A549 (cell line): ENCODE measurements around the gene SRL. TPM values are rescaled to one million over a fixed set of nuclear protein-coding genes. Genes with fewer than 3 reads are reported as not detected.

Experiments used
- ATAC-seq, 2 experiments: fragments of 200-7000 bp in 1 of 2; fragments of >200 bp in 1 of 2; cut with Nextera tagmentation in 1 of 2; cut with Tn5 transposase in 1 of 2; 3 replicates each; pipeline versions ENCODE4 v1.8.0 to v1.9.1; 2018 to 2020; ENCODE audit warnings: mild to moderate bottlenecking in 1 of 2, moderate library complexity in 1 of 2
- CTCF ChIA-PET: fragments of 300-600 bp; sonication (Branson Sonifier 250); formaldehyde crosslinking; extraction: SDS; loops from one replicate; lab custom pipeline; 2021; ENCODE audit warnings: antibody characterized with exemption, inconsistent platforms; lab: Yijun Ruan, JAX
- POLR2A ChIA-PET: fragments of 350-600 bp; formaldehyde crosslinking; extraction: SDS; loops from one replicate; lab custom pipeline; 2021; ENCODE audit warnings: antibody characterized with exemption, inconsistent platforms; lab: Yijun Ruan, JAX
- DNase-seq, 2 experiments: peaks; one replicate each; pipeline versions ENCODE4 v3.0.0 to v3.0.0-alpha.2; 2011 to 2016; ENCODE audit warnings: low read depth in 1 of 2, low spot score in 1 of 2
- FAIRE-seq: peaks from 2 replicates; lab custom pipeline; 2011; peaks lifted over from hg19 to GRCh38; lab: Jason Lieb, UNC
- H3K27ac ChIP-seq, 2 experiments: fragments of >200 bp; sonication (Bioruptor Twin); formaldehyde crosslinking; 3 replicates each; pipeline ENCODE4 v1.5.1; 2016 to 2017
- H3K4me1 ChIP-seq: fragments of >200 bp; sonication (Bioruptor Twin); formaldehyde crosslinking; 3 replicates; pipeline ENCODE4 v1.6.1; 2016
- H3K4me2 ChIP-seq: fragments of >200 bp; sonication (Bioruptor Twin); formaldehyde crosslinking; 3 replicates; pipeline ENCODE4 v1.6.1; 2016
- H3K4me3 ChIP-seq: fragments of >200 bp; sonication (Bioruptor Twin); formaldehyde crosslinking; 3 replicates; pipeline ENCODE4 v1.5.1; 2016
- H3K9me3 ChIP-seq: fragments of >200 bp; sonication (Bioruptor Twin); formaldehyde crosslinking; 3 replicates; pipeline ENCODE4 v1.6.1; 2016
- BHLHE40 ChIP-seq: IDR thresholded peaks from 2 replicates; pipeline ENCODE4 v1.6.1; 2012; ENCODE audit warnings: low read depth, low read length, inconsistent platforms
- CBX8 ChIP-seq: fragments of 200-600 bp; sonication (generic); IDR thresholded peaks from 2 replicates; pipeline ENCODE4 v1.6.1; 2016
- CHD4 ChIP-seq: fragments of 200-600 bp; sonication (generic); IDR thresholded peaks from 2 replicates; pipeline ENCODE4 v1.6.1; 2016; ENCODE audit warnings: antibody characterized with exemption, mild to moderate bottlenecking, borderline replicate concordance
- EHF ChIP-seq: fragments of 250-450 bp; sonication (Bioruptor Pico); IDR thresholded peaks from 2 replicates; pipeline ENCODE4 v1.5.0; 2020; ENCODE audit warnings: mild to moderate bottlenecking
- EHMT2 ChIP-seq: fragments of 200-600 bp; sonication (generic); IDR thresholded peaks from 2 replicates; pipeline ENCODE4 v1.6.1; 2016; ENCODE audit warnings: antibody characterized with exemption, low read depth, mild to moderate bottlenecking, moderate library complexity
- ESRRA ChIP-seq: fragments of 150-350 bp; IDR thresholded peaks from 2 replicates; pipeline ENCODE4 v1.6.1; 2014; ENCODE audit warnings: mild to moderate bottlenecking, low read length, borderline replicate concordance
- FOSB ChIP-seq: fragments of 250-450 bp; sonication (Bioruptor Pico); IDR thresholded peaks from 2 replicates; pipeline ENCODE4 v1.5.0; 2020; ENCODE audit warnings: mild to moderate bottlenecking, moderate library complexity
- FOSL2 ChIP-seq, 2 experiments: fragments of 450-650 bp in 1 of 2; fragments of >200 bp in 1 of 2; sonication (Bioruptor Twin) in 1 of 2; formaldehyde crosslinking; IDR thresholded peaks; 2 replicates each; pipeline versions ENCODE4 v1.5.0 to v1.6.1; 2016 to 2020; ENCODE audit warnings: mild to moderate bottlenecking in 1 of 2, moderate library complexity in 1 of 2
- GATA3 ChIP-seq: IDR thresholded peaks from 2 replicates; pipeline ENCODE4 v1.6.1; 2012; ENCODE audit warnings: borderline replicate concordance
- HDAC2 ChIP-seq: fragments of 200-600 bp; sonication (generic); IDR thresholded peaks from 2 replicates; pipeline ENCODE4 v1.6.1; 2016
- HOXA7 ChIP-seq: fragments of 250-450 bp; sonication (Bioruptor Pico); IDR thresholded peaks from 2 replicates; pipeline ENCODE4 v1.5.0; 2020; ENCODE audit warnings: mild to moderate bottlenecking, moderate library complexity
- HOXB13 ChIP-seq: fragments of 250-450 bp; sonication (Bioruptor Pico); IDR thresholded peaks from 2 replicates; pipeline ENCODE4 v1.5.0; 2020; ENCODE audit warnings: low read depth, mild to moderate bottlenecking, moderate library complexity
- HOXB5 ChIP-seq: fragments of 250-450 bp; sonication (Bioruptor Pico); IDR thresholded peaks from 2 replicates; pipeline ENCODE4 v1.5.0; 2020; ENCODE audit warnings: mild to moderate bottlenecking, moderate library complexity
- JUN ChIP-seq, 2 experiments: fragments of >200 bp; sonication (Bioruptor Twin); formaldehyde crosslinking; IDR thresholded peaks; 2 replicates in 1 of 2; 3 replicates in 1 of 2; pipeline ENCODE4 v1.6.1; 2016 to 2017
- MAZ ChIP-seq: fragments of 150-350 bp; IDR thresholded peaks from 2 replicates; pipeline ENCODE4 v1.6.1; 2014; ENCODE audit warnings: antibody characterized with exemption, low read depth, low read length, borderline replicate concordance
- MYC ChIP-seq: IDR thresholded peaks from 2 replicates; pipeline ENCODE4 v1.6.1; 2012; ENCODE audit warnings: mild to moderate bottlenecking, inconsistent platforms, low read length, improper control_type of control experiment, borderline replicate concordance
- NFE2L2 ChIP-seq: fragments of 150-350 bp; conservative IDR thresholded peaks from 2 replicates; pipeline ENCODE4 v1.6.1; 2014; ENCODE audit warnings: low read length
- NPAS2 ChIP-seq: fragments of 250-450 bp; sonication (Bioruptor Pico); IDR thresholded peaks from 2 replicates; pipeline ENCODE4 v1.8.0; 2022; ENCODE audit warnings: mild to moderate bottlenecking, moderate library complexity, borderline replicate concordance
- POLR2A ChIP-seq: IDR thresholded peaks from 2 replicates; pipeline ENCODE4 v1.6.1; 2012; ENCODE audit warnings: mild to moderate bottlenecking, low read length
- RCOR1 ChIP-seq: fragments of 150-350 bp; IDR thresholded peaks from 2 replicates; pipeline ENCODE4 v1.6.1; 2014; ENCODE audit warnings: antibody characterized with exemption, low read length, low read depth
- RFX5 ChIP-seq: fragments of 450-650 bp; IDR thresholded peaks from 2 replicates; pipeline ENCODE4 v1.7.1; 2014; ENCODE audit warnings: antibody characterized with exemption, mild to moderate bottlenecking, moderate library complexity
- SMC3 ChIP-seq: fragments of >200 bp; sonication (Bioruptor Twin); formaldehyde crosslinking; IDR thresholded peaks from 3 replicates; pipeline ENCODE4 v1.6.1; 2018; ENCODE audit warnings: inconsistent platforms
- ZC3H11A ChIP-seq: fragments of 450-650 bp; IDR thresholded peaks from 2 replicates; pipeline ENCODE4 v1.6.1; 2014; ENCODE audit warnings: antibody characterized with exemption, mild to moderate bottlenecking
- ZFP36 ChIP-seq: fragments of 450-650 bp; IDR thresholded peaks from 2 replicates; pipeline ENCODE4 v1.6.1; 2014; ENCODE audit warnings: borderline replicate concordance; ENCODE audit not compliant: partially characterized antibody
- WGBS: methylation state at CpG from one replicate; pipeline ENCODE4 v1.1.6; 2017; ENCODE audit errors: missing lambda C conversion rate; 5-methylcytosine and 5-hydroxymethylcytosine counted together
- polyA plus RNA-seq, 4 experiments: library from polyadenylated mRNA; depleted of rRNA in 3 of 4; stranded (reverse); fragments of >200 nt; fragmentation: RNase III in 1 of 4; extraction: RNeasy Plus Mini Kit Qiagen cat#74134 plus additional on column Dnase treatment in 1 of 4; gene quantifications; 2 replicates in 3 of 4; 3 replicates in 1 of 4; pipeline ENCODE4 v1.2.3, GENCODE V29; 2011 to 2017
- TF ChIP-seq, protein P1 (sequence below): IDR thresholded peaks from 2 replicates; pipeline ENCODE4 v1.6.1; 2012; ENCODE audit warnings: low read depth, borderline replicate concordance
- TF ChIP-seq, protein P2 (sequence below): fragments of >200 bp; sonication (Bioruptor Twin); formaldehyde crosslinking; IDR thresholded peaks from 3 replicates; pipeline ENCODE4 v1.5.1; 2016
- TF ChIP-seq, protein P3 (sequence below): fragments of 250-450 bp; sonication (Bioruptor Pico); IDR thresholded peaks from 2 replicates; pipeline ENCODE4 v1.5.0; 2021; ENCODE audit warnings: mild to moderate bottlenecking, moderate library complexity, borderline replicate concordance

Gene SRL
- polyA plus RNA-seq, 2 of the 4 experiments (the other 2 are of a cell fraction) = 0.03 TPM; not detected in 1

DNA sequence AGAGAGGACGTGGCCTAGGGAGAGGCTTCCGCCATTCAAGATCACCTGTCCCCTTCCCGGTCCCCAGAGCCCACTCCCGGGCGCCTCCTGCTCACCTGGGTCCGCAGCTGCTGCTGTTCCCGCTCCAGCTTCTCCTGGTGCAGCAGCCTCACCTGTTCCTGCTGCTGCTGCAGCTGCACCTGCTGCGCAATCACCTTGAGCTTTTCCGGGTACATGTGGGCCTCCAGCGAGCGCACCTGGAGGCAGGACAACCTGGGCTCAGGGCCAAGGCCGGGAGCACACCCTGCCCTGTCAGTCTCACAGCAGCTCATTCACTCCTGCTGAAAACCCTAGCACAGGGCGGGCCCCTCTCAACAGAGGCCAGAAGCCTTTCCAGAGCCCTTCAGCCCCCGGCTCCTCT, 18.5 kb upstream of the SRL start:
- H3K4me2 ChIP-seq = no peak overlapping the region
- TF ChIP-seq HDAC2 (no peak), EHF (CRISPR knock-in tag) (no peak)
- POLR2A ChIA-PET = no interaction called here
- CTCF ChIA-PET = interaction anchor here (0.6 to 16.9 kb wide), 17 partner anchors 8 to 277 kb away, joined by 3 to 203 read pairs (median 4); no protein-coding TSS in a partner anchor
- no peaks in the 10 kb centered on the region for H3K9me3 ChIP-seq
- FAIRE-seq = no peak
- H3K4me3 ChIP-seq = no peak overlapping the region
- no peak for DNase-seq
- no peak for ATAC-seq
- no peak overlapping the region for H3K27ac ChIP-seq
- 90% methylated on average over 11 of the region's 14 CpGs for WGBS
- peaks cover 9% of the 10 kb centered on the region; the same call in 1 of the 3 replicates for H3K4me1 ChIP-seq

DNA sequence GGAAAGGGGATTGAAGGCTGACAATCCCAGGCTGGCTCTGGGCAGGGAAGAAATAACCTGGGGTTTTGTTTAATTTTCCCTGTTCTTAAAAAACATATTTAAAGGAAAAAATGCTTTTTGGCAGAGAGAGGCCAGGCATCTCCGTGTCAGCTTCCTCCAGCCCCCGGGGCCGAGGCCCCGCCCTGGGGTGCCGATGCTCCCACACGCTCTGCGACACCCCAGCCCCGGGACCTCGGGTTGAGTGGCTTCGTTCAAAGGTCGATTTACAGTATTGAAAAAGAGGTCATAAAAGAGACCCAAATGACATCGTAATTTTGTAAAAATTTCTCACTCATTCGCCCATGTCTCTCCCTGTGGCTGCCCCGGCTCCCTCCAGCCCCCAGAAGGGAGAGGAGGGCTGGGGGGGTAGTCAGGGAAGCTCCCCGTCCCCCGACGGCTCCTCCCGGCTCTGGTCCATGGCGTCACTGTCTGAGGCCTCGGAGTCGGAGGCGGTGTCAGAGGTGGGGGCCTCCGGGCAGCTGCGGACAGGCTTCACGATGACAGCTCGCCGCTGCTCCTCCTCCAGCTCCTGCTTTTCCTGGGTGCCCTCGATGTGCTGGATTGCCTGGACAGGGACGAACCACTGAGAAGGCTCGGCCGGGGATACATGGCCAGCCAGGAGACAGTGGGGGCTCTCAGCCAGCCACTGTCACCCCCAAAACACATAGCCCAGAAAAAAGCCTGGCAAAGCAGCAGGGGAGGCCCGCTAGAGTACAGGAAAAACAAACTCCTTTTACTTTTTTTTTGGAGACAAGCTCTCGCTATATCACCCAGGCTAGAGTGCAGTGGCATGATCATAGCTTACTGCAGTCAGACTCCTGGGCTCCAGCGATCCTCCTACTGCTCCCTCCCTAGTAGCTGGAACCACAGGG, 16.0 kb upstream of the SRL start:
- ATAC-seq = no peak
- no peaks in the 10 kb centered on the region for H3K9me3 ChIP-seq
- no peak overlapping the region for H3K4me2 ChIP-seq
- POLR2A ChIA-PET = interaction anchor here (0.6 kb wide), 1 partner anchor 15 kb away, joined by 6 read pairs; the partner anchor contains the start of gene TFAP4
- CTCF ChIA-PET = interaction anchor here (0.6 to 16.9 kb wide), 9 partner anchors 9 to 275 kb away, joined by 3 to 203 read pairs (median 11); partner anchors contain the start of gene TFAP4
- no peak for FAIRE-seq
- TF ChIP-seq RFX5 (no peak), POLR2A (no peak), CBX8 (no peak), HOXB13 (CRISPR knock-in tag) (no peak), SMC3 (no peak), RCOR1 (no peak)
- TF ChIP-seq, protein P1, sequence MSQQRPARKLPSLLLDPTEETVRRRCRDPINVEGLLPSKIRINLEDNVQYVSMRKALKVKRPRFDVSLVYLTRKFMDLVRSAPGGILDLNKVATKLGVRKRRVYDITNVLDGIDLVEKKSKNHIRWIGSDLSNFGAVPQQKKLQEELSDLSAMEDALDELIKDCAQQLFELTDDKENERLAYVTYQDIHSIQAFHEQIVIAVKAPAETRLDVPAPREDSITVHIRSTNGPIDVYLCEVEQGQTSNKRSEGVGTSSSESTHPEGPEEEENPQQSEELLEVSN = no peak
- 85% methylated on average over 24 of the region's 34 CpGs for WGBS
- H3K27ac ChIP-seq = no peak overlapping the region
- no peaks in the 10 kb centered on the region for H3K4me1 ChIP-seq
- DNase-seq = no peak
- H3K4me3 ChIP-seq = no peak overlapping the region

DNA sequence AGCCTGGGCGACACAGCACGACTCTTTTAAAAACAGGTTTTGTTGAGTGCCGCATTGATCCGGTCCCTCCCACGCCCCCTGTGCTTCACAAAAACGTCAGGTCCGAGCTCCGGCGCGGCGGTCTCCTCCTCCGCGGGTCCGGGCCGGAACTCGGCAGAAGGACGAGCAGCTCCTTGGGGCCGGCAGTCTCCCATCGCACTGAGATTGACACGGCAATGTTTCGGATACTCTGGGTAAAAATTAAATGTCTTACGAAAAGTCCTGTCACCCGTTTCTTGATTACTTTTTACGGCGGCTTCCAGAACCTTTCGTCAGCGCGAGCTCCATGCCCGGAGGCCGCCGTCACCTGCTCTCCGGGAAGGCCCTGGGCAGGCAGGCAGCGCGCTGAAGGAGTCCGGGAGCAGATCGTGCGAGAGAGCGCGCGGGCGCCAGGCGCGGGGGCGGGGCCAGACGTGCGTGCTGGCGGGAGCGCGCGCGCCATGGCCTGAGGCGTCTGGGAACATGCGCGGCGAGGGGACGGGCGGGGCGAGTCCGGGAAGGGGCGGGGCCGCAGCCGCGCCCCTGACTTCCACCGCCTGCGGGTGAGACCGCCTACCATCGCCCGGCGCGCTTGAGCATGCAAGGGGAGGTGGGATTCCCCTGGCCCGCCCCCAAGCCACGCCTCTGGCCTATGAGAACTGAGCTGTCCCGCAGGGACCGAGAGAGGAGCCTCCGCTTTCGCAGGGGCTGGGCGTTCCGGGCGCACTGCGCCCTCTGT, 11.7 kb upstream of the SRL start:
- peak; percentile 95 to 96 for ATAC-seq
- under 1% methylated on average over 58 of the region's 80 CpGs for WGBS
- peak; percentile 92 for FAIRE-seq
- Histone ChIP-seq H3K4me1 (no peaks in the 10 kb centered on the region), H3K9me3 (no peaks in the 10 kb centered on the region), H3K27ac (peak overlapping the region; percentile 74 to 88), H3K4me2 (peak overlapping the region; percentile 59), H3K4me3 (peak overlapping the region; percentile 49)
- ChIA-PET POLR2A (interaction anchor here (0.6 to 2.6 kb wide), 32 partner anchors 8 to 401 kb away, joined by 3 to 25 read pairs (median 4); partner anchors contain the start of genes ADCY9, GLIS2, SRL and TFAP4), CTCF (interaction anchor here (0.6 to 16.9 kb wide), 108 partner anchors 9 to 616 kb away, joined by 3 to 203 read pairs (median 5); partner anchors contain the start of genes ADCY9, CORO7, GLIS2 and PAM16)
- DNase-seq = peak; percentile 95 to 100
- no peak for TF ChIP-seq EHMT2
- TF ChIP-seq FOSL2 (IDR thresholded peaks at IDR 0.05) = no peak
- TF ChIP-seq FOSL2 (CRISPR knock-in tag; IDR thresholded peaks at IDR 0.05) = no peak
- TF ChIP-seq BHLHE40 = no peak; the same call in 1 of the 2 replicates
- TF ChIP-seq, protein P2, sequence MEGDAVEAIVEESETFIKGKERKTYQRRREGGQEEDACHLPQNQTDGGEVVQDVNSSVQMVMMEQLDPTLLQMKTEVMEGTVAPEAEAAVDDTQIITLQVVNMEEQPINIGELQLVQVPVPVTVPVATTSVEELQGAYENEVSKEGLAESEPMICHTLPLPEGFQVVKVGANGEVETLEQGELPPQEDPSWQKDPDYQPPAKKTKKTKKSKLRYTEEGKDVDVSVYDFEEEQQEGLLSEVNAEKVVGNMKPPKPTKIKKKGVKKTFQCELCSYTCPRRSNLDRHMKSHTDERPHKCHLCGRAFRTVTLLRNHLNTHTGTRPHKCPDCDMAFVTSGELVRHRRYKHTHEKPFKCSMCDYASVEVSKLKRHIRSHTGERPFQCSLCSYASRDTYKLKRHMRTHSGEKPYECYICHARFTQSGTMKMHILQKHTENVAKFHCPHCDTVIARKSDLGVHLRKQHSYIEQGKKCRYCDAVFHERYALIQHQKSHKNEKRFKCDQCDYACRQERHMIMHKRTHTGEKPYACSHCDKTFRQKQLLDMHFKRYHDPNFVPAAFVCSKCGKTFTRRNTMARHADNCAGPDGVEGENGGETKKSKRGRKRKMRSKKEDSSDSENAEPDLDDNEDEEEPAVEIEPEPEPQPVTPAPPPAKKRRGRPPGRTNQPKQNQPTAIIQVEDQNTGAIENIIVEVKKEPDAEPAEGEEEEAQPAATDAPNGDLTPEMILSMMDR = no peak
- no peak for TF ChIP-seq HOXB5 (CRISPR knock-in tag)
- peak; percentile 82; the same call in 1 of the 2 replicates for TF ChIP-seq CHD4
- no peak for TF ChIP-seq GATA3
- no peak for TF ChIP-seq RFX5
- peak; percentile 40; the same call in 1 of the 2 replicates for TF ChIP-seq MYC
- no peak for TF ChIP-seq HOXA7 (CRISPR knock-in tag)
- no peak; the same call in 1 of the 2 replicates for TF ChIP-seq NFE2L2
- no peak for TF ChIP-seq ESRRA
- peak; percentile 78 to 84 for TF ChIP-seq JUN (IDR thresholded peaks at IDR 0.05)
- no peak for TF ChIP-seq ZC3H11A
- no peak for TF ChIP-seq NPAS2 (CRISPR knock-in tag)
- TF ChIP-seq MAZ = peak; percentile 61
- no peak for TF ChIP-seq EHF (CRISPR knock-in tag)
- TF ChIP-seq, protein P3, sequence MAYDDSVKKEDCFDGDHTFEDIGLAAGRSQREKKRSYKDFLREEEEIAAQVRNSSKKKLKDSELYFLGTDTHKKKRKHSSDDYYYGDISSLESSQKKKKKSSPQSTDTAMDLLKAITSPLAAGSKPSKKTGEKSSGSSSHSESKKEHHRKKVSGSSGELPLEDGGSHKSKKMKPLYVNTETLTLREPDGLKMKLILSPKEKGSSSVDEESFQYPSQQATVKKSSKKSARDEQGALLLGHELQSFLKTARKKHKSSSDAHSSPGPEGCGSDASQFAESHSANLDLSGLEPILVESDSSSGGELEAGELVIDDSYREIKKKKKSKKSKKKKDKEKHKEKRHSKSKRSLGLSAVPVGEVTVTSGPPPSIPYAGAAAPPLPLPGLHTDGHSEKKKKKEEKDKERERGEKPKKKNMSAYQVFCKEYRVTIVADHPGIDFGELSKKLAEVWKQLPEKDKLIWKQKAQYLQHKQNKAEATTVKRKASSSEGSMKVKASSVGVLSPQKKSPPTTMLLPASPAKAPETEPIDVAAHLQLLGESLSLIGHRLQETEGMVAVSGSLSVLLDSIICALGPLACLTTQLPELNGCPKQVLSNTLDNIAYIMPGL (CRISPR knock-in tag) = no peak
- no peak for TF ChIP-seq ZFP36
- no peak for TF ChIP-seq FOSB (CRISPR knock-in tag)
